ENCODE data around the gene MYCL.

Gene MYCL

GRCh38 chr1:39852876-39853275 is 48.8 kb downstream of the MYCL start:
- no peak for DNase-seq (ENCODE audit: low read depth, low spot score)

- DNase-seq (ENCODE audit: low read depth, low spot score): peak; percentile 36
Observed at GRCh38 chr1:39852214-39852791, 49.4 kb downstream of the MYCL start.

GRCh38 chr1:39850606-39851216 is 51.0 kb downstream of the MYCL start:
- DNase-seq (ENCODE audit: low read depth, low spot score): no peak

DNA sequence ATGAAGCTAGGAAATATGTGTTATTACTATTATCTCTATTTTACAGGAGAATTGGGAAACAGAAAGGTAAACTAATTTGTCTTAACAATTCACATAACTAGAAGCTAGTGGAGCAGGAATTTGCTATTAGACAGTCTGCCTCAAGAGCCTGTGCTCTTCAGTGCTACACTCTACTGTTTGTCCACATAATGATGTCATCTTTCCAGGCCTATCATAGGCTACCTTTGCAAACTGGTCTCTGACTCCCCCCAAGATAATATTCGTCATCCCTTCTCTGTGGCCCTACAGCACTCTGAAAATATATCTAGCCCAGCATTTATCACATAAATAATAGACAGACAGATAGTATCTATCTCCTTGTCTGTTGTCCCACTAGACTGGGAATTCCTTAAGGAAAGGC is 52.5 kb downstream of the MYCL start:
- no peak for DNase-seq (ENCODE audit: low read depth, low spot score)

DNA sequence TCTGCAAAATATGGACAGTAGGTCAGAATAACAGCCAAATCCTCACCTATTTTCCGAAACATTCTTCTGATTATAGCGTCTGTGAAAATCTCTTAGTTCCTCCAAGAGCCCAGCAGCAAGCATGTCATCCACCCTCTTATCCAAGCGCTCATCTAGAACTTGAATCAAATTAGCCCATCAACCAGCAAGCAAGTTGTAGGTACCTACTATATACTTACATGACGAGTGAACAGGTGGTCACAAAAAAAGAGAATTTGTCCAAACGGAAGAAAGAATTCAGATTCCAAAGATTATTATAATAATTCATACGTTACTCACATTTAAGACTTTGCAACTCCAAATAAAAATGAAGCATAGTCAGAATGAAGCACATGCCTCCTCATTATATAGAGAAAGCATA is 53.8 kb downstream of the MYCL start:
- no peak for DNase-seq (ENCODE audit: low read depth, low spot score)

GRCh38 chr1:39846796-39847195 is 54.9 kb downstream of the MYCL start:
- DNase-seq (ENCODE audit: low read depth, low spot score): no peak

DNA sequence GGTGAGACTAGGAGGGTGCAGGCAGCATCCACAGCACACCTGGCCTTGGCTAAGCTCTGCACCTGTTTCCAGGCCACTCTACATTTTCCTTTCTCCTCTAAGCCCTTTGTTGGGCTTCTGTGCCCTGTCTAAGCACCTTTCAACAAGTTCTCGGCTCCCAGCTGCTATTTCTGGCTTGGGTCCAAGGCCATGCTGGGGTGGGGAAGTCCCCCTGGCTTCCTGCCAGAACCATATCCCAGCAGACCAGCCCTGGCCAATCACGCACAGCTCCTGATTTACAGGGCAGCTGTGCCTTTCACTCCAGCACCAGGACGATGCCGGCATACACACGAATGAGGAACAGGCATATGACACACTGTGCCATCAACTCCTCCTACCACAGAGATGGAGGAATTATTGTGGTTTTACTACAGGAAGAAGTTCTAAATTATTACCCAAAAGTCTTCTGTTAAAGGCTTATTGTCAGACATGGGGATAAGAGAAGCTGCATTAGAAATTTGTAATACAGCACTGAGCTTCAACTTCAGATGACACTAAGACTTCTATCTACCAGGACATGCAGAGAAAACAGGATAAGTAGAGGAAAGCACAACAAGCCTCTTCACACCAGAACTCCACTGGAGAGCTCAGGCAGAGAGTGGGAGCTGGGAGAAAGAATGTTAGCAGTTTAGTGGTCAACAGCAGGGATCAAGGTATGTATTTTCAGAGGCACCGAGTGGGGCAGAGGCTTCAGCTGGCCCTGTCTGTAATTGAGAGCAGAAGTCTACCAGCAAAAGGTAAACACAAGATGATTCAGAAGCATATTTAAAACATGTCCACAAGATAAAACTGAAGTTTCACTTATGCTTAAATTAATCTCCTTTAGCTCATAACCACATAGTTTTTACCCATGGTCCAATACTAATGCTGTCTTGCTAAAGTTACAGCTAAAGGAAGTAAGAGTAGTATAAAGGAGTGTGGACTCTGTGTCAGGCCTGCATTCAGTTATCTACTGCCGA is 55.8 kb downstream of the MYCL start:
- peak; percentile 73 for DNase-seq (ENCODE audit: low read depth, low spot score)

Measured in smooth muscle cell of the brain vasculature (primary cell).